Activated CD8-positive, alpha-beta T cell treated with anti-CD3 and anti-CD28 coated beads, Interleukin-2, amount 10 ng/mL, durations not matched to agents 7 days and 5 days (primary cell): ENCODE results near the gene SHMT1. TPM values are rescaled to one million over a fixed set of nuclear protein-coding genes. Genes with fewer than 3 reads are reported as not detected.
A peak's percentile ranks its signal among the peaks of the same experiment; 100 is the strongest.
"Not testable (repeated sequence)": the region's sequence is repeated elsewhere in the genome, so short reads cannot be mapped to it uniquely, and the experiment has no call there.

Experiments
- ATAC-seq: fragments of 150-1000 bp; cut with Tn5 transposase; one replicate; pipeline ENCODE4 v1.10.0; 2021; ENCODE audit warnings: moderate library complexity
- CTCF ChIA-PET: fragments of 350-600 bp; sonication (Branson Sonifier 250); formaldehyde crosslinking; loops from one replicate; lab custom pipeline; 2021; ENCODE audit warnings: antibody characterized with exemption; lab: Charles Lee
- POLR2A ChIA-PET: fragments of 350-600 bp; sonication (Branson Sonifier 250); formaldehyde crosslinking; loops from one replicate; lab custom pipeline; 2021; ENCODE audit warnings: antibody characterized with exemption; lab: Charles Lee
- DNase-seq: peaks from one replicate; pipeline ENCODE4 v3.0.0-alpha.2; 2020
- H3K27ac Mint-ChIP-seq: one replicate; pipeline ENCODE4 v1.8.0; 2021; ENCODE audit warnings: mild to moderate bottlenecking, mixed read lengths
- H3K27me3 Mint-ChIP-seq: one replicate; pipeline ENCODE4 v1.8.0; 2021; ENCODE audit warnings: low read depth, mixed read lengths
- H3K36me3 Mint-ChIP-seq: one replicate; pipeline ENCODE4 v1.8.0; 2021; ENCODE audit warnings: low read depth, mixed read lengths
- H3K4me1 Mint-ChIP-seq: one replicate; pipeline ENCODE4 v1.8.0; 2021; ENCODE audit warnings: low read depth, mixed read lengths
- H3K4me3 Mint-ChIP-seq: one replicate; pipeline ENCODE4 v1.8.0; 2021; ENCODE audit warnings: mild to moderate bottlenecking, mixed read lengths
- H3K9me3 Mint-ChIP-seq: one replicate; pipeline ENCODE4 v1.8.0; 2022; ENCODE audit warnings: mixed read lengths; ENCODE audit not compliant: insufficient read depth
- total RNA-seq, 2 experiments: library from RNA; stranded (reverse); gene quantifications; one replicate each; pipeline ENCODE4 v1.2.3, GENCODE V29; 2021

The SHMT1 gene
- total RNA-seq, 2 experiments from 2014 or later = 60.7 to 61.8 TPM

DNA sequence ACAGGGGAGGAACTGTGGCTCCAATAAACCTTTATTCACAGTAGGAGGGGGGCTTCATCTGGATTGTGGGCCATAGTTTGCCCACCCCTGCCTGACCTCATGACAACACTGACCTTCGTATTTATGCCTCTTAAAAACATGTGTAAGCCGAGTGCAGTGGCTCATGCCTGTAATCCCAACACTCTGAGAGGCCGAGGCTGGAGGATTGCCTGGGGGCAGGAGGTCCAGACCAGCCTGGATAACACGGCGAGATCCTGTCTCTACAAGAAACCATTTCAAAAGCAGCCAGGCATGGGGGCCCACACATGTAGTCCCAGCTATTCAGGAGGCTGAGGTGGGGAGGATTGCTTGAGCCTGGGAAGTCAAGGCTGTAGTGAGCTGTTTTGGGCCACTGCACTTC, 24.2 kb upstream of the SHMT1 start:
- H3K4me1 Mint-ChIP-seq, DNase-seq, H3K9me3 Mint-ChIP-seq, H3K27ac Mint-ChIP-seq, H3K4me3 Mint-ChIP-seq, ATAC-seq, H3K36me3 Mint-ChIP-seq, CTCF ChIA-PET, H3K27me3 Mint-ChIP-seq, POLR2A ChIA-PET: not testable (repeated sequence)

DNA sequence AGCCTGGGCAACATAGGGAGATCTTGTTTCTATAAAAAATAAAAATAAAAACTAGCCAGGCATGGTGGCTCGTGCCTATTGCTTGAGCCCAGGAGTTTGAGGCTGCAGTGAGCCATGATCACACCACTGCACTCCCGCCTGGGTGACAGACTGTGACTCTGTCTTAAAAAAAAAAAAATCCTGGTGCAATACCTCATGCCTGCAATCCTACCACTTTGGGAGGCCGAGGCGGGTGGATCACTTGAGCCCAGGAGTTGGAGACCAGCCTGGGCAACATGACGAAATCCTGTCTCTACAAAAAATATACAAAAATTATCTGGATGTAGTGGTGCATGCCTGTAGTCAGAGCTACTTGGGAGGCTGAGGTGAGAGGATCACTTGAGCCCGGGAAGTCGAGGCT, 20.9 kb upstream of the SHMT1 start:
- ATAC-seq, H3K27ac Mint-ChIP-seq, CTCF ChIA-PET: not testable (repeated sequence)

GRCh38 chr17:18383079-18383481, 19.7 kb upstream of the SHMT1 start:
- peak; percentile 49 for ATAC-seq
- peaks cover 11% of the 10 kb centered on the region for H3K27me3 Mint-ChIP-seq
- H3K27ac Mint-ChIP-seq, H3K4me1 Mint-ChIP-seq, H3K4me3 Mint-ChIP-seq, POLR2A ChIA-PET, H3K9me3 Mint-ChIP-seq, CTCF ChIA-PET, H3K36me3 Mint-ChIP-seq, DNase-seq: not testable (repeated sequence)

More for the DNA sequence above, 20.9 kb upstream of the SHMT1 start:
- H3K4me1 Mint-ChIP-seq, H3K9me3 Mint-ChIP-seq, H3K4me3 Mint-ChIP-seq, POLR2A ChIA-PET, H3K36me3 Mint-ChIP-seq, DNase-seq: not testable (repeated sequence)
- H3K27me3 Mint-ChIP-seq = peaks cover 11% of the 10 kb centered on the region

DNA sequence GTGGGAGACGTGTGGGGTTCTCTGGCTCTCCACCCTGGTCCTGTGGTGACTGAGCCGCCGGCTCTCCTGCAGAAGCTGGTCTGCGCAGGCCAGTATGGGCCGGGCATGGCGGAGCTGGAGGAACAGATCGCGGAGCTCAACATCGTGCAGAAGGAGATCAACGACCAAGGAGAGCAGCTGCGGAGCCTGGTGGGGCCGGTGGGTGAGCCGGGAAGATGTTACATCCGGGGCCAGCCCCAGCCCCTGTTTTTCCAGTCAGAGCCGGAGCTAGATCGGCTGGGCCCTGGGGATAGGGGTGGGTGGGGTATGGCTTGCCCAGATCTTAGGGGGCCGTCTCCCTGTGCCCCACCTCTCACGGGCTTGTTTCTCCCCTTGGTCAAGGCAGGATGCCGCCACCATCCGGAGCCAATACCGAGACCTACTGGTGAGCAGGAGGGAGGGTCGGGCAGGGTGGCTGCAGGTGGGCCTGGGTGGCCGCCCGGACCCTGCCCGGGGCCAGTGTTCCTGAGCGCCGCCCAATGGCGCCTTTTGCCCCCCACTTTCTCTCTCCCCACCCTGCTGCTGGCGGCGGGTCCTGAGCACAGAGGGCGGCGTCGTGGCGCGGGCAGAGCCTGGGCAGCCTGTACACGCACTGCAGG, 19.2 kb upstream of the SHMT1 start:
- CTCF ChIA-PET = no interaction called here
- H3K4me1 Mint-ChIP-seq = peaks cover 3% of the 10 kb centered on the region
- H3K4me3 Mint-ChIP-seq = no peak overlapping the region
- DNase-seq = no peak
- POLR2A ChIA-PET = no interaction called here
- H3K9me3 Mint-ChIP-seq = no peaks in the 10 kb centered on the region
- H3K27ac Mint-ChIP-seq = no peak overlapping the region
- no peak for ATAC-seq
- H3K36me3 Mint-ChIP-seq = no peaks in the 10 kb centered on the region
- peaks cover 11% of the 10 kb centered on the region for H3K27me3 Mint-ChIP-seq

- Mint-ChIP-seq H3K36me3 (no peaks in the 10 kb centered on the region), H3K27ac (no peak overlapping the region), H3K9me3 (no peaks in the 10 kb centered on the region), H3K4me3 (no peak overlapping the region), H3K4me1 (peaks cover 6% of the 10 kb centered on the region), H3K27me3 (peaks cover 11% of the 10 kb centered on the region)
- POLR2A ChIA-PET = no interaction called here
- DNase-seq = no peak
- CTCF ChIA-PET = no interaction called here
- no peak for ATAC-seq
Observed at GRCh38 chr17:18381953-18382245, 18.5 kb upstream of the SHMT1 start.

- Mint-ChIP-seq H3K9me3 (no peaks in the 10 kb centered on the region), H3K27me3 (peaks cover 11% of the 10 kb centered on the region), H3K4me3 (no peak overlapping the region), H3K4me1 (peaks cover 6% of the 10 kb centered on the region), H3K36me3 (no peaks in the 10 kb centered on the region), H3K27ac (no peak overlapping the region)
- ATAC-seq = no peak
- no peak for DNase-seq
- ChIA-PET CTCF (no interaction called here), POLR2A (no interaction called here)
Observed at GRCh38 chr17:18381158-18381952, 18.0 kb upstream of the SHMT1 start.

DNA sequence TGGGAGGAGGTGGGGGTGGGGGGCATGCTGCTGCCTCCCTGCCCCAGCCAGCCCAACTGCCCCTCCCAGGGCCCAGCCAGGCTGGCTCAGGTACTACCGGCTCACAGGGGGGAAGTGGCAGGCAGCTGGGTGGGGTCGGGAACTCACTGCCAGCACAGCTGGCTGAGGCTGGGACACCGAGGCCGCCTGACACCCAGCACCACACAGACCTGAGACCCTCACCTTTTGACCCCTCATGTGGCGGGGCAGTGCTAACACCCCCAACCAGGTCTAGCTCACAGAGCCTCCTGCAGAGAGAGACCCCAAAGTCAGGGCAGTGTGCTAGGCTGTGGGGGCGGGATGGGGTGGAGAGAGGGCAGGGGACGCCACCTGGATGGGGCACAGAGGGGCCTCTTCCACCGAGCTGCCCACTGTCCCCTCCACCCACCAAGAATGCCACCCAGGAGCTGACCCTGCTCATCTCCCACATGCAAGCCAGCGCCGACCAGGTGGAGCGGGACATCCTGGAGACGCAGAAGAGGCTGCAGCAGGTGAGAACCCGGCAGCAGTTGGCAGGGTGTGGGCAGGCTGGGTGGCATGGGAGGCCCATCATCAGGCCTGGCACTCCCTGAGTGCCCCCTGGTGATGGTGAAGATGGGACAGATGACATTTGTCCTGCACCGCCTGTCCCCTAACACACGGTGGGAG, 17.3 kb upstream of the SHMT1 start:
- ChIA-PET CTCF (no interaction called here), POLR2A (no interaction called here)

GRCh38 chr17:18379246-18380146, 16.1 kb upstream of the SHMT1 start:
- Mint-ChIP-seq H3K9me3 (no peaks in the 10 kb centered on the region), H3K27ac (no peak overlapping the region), H3K36me3 (no peaks in the 10 kb centered on the region), H3K27me3 (peaks cover 11% of the 10 kb centered on the region), H3K4me3 (no peak overlapping the region), H3K4me1 (peaks cover 6% of the 10 kb centered on the region)
- POLR2A ChIA-PET = no interaction called here
- ATAC-seq (no peak), DNase-seq (no peak)
- CTCF ChIA-PET = no interaction called here

More for the DNA sequence above, 17.3 kb upstream of the SHMT1 start:
- Mint-ChIP-seq H3K4me3 (no peak overlapping the region), H3K36me3 (no peaks in the 10 kb centered on the region), H3K27ac (no peak overlapping the region), H3K4me1 (peaks cover 6% of the 10 kb centered on the region), H3K9me3 (no peaks in the 10 kb centered on the region), H3K27me3 (peaks cover 11% of the 10 kb centered on the region)
- ATAC-seq (no peak), DNase-seq (no peak)

GRCh38 chr17:18378614-18379013, 15.3 kb upstream of the SHMT1 start:
- DNase-seq, H3K36me3 Mint-ChIP-seq, H3K27me3 Mint-ChIP-seq, POLR2A ChIA-PET, ATAC-seq, H3K9me3 Mint-ChIP-seq, H3K27ac Mint-ChIP-seq, H3K4me3 Mint-ChIP-seq, H3K4me1 Mint-ChIP-seq, CTCF ChIA-PET: not testable (repeated sequence)

- no peaks in the 10 kb centered on the region for H3K9me3 Mint-ChIP-seq
- ChIA-PET POLR2A (no interaction called here), CTCF (no interaction called here)
- DNase-seq = no peak
- H3K36me3 Mint-ChIP-seq = no peaks in the 10 kb centered on the region
- H3K27ac Mint-ChIP-seq = no peak overlapping the region
- peaks cover 7% of the 10 kb centered on the region for H3K27me3 Mint-ChIP-seq
- H3K4me3 Mint-ChIP-seq = no peak overlapping the region
- no peak for ATAC-seq
- H3K4me1 Mint-ChIP-seq = peaks cover 6% of the 10 kb centered on the region
Observed at GRCh38 chr17:18378205-18378505, 14.8 kb upstream of the SHMT1 start.

DNA sequence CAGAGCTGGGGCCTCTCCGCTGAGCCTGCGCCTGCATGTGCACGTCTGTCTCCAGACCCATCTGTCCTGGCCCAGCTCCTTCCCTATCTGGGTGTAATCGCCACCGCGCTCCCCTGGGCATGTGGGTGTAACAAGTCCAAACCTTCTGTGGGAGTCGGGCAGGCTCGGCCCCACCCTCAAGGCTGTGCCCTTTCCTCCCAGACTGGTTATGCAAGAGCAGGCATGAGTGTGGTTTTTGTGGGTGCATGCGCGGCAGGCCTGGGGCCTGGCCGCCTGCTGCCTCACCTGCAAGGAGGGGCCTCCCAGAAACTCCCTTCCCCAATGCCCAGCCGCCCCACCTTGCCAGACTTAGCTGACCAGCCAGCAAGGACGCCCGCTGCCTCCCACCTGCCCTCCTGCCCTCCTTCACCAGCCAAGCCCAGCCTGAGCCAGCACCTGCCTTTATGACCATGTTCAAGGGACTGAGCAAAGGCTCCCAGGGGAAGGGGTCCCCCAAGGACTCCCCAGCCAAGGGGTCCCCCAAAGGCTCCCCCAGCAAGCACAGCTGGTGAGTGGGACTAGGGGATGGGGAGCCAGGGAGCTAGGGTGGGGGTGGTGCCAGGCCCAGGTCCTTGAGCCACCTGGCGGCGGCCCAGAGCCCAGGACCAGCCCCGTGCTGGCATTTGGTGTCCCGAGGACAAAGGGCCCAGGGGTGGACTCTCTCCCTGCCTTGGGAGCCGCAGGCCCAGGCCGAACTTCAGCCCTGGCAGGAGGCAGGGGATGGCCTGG, 14.3 kb upstream of the SHMT1 start, which contains the start of gene EVPLL:
TSS of gene EVPLL (plus strand) at position 342 of the 768 bp plus-strand sequence. CDS start 3,160 bp downstream, outside the sequence.
- Mint-ChIP-seq H3K27me3 (peaks cover 5% of the 10 kb centered on the region), H3K27ac (no peak within 1 kb of the TSS), H3K4me1 (peaks cover 6% of the 10 kb centered on the region), H3K4me3 (no peak within 1 kb of the TSS), H3K9me3 (no peaks in the 10 kb centered on the region), H3K36me3 (no peaks in the 10 kb centered on the region)
- ATAC-seq = no peak
- CTCF ChIA-PET = no interaction called here
- no peak for DNase-seq
- POLR2A ChIA-PET = no interaction called here
